HG03045 (cell line): ENCODE measurements around the gene TAB2.

Experiments used
- ATAC-seq: cut with Tn5 transposase; IDR thresholded peaks from one replicate; pipeline ENCODE4 v1.9.1; 2021; ENCODE audit warnings: mild to moderate bottlenecking, moderate library complexity; ENCODE audit not compliant: unreplicated experiment

TAB2 gene

DNA sequence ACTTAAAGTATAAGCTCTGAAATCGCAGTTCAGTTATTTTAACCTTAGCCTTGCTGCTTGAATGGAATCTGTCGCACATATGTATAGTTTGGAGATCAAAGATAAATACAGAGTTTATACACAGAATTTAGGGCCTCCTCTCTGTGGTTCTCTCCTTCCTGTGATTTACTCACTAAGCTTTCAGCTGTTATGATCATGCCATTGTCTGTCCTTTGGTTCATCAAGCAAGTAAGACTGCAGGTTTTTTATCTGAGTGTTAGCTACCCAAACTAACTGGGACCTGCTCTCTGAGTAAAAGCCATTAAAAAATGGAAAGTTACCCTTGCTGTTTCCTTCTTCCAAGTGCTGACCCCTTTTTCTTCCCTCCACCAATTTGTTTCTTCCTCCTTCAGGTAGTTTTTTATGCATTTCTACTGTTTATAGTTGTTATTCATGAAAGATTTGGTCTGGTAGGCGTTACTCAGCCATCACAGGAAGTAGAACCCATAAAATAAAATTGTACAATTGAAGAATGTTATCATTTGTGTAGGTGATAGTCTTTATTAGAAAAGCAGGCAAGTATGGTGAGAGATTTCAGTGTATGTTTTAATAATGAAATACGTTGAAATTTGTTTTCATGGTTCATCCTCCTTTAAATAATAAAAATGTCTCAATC, 48.9 kb downstream of the TAB2 start:
- ATAC-seq = no peak

GRCh38 chr6:149368065-149368464, 50.6 kb downstream of the TAB2 start:
- ATAC-seq = no peak

GRCh38 chr6:149371154-149371553, 53.6 kb downstream of the TAB2 start:
- ATAC-seq = no peak

- ATAC-seq = no peak
Observed at GRCh38 chr6:149372062-149372461, 54.5 kb downstream of the TAB2 start.

DNA sequence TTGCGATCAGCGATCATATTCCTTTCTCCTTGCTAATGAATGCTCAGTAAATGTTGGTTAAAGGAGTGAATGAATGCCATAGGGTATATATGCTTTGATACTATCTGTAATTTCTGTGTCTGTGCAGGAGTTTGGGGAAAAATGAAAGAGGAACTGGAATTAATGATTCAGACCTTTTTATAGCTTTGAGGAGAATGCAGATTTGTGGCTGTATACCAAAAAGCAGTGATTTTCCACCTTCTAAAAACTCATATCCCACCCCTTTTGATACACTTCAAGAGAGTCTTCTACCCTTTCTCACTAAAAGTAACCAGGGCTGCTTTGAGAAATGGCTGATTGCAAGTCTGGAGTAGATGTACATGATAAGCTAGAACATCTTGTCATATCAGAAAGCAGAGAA, 56.0 kb downstream of the TAB2 start:
- no peak for ATAC-seq

GRCh38 chr6:149379977-149380376, 62.5 kb downstream of the TAB2 start:
- ATAC-seq = no peak

DNA sequence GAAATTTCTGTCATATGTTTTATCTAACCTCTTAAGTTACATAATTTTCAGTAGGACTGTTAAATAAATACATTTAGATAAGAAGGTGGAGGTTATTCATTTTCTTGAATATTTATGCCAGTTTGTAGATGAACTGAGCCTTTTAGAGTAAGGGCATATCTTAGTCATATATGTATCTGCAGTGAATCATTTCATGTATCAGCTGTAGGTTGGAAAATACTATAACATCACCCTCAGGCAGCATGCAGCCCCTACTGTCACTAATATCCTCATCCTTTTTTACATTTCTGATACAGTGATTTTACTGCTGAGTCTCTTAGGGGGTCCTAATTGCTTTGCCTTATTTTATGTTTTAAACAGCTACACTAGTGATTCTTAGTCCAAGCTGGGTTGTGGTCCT, 63.0 kb downstream of the TAB2 start:
- ATAC-seq = no peak

GRCh38 chr6:149383371-149383770, 65.9 kb downstream of the TAB2 start:
- no peak for ATAC-seq

- no peak for ATAC-seq
Observed at GRCh38 chr6:149384464-149384863, 67.0 kb downstream of the TAB2 start.

- ATAC-seq = no peak
Observed at GRCh38 chr6:149385998-149386646, 68.6 kb downstream of the TAB2 start.

GRCh38 chr6:149387779-149388512, 70.4 kb downstream of the TAB2 start:
- no peak for ATAC-seq

DNA sequence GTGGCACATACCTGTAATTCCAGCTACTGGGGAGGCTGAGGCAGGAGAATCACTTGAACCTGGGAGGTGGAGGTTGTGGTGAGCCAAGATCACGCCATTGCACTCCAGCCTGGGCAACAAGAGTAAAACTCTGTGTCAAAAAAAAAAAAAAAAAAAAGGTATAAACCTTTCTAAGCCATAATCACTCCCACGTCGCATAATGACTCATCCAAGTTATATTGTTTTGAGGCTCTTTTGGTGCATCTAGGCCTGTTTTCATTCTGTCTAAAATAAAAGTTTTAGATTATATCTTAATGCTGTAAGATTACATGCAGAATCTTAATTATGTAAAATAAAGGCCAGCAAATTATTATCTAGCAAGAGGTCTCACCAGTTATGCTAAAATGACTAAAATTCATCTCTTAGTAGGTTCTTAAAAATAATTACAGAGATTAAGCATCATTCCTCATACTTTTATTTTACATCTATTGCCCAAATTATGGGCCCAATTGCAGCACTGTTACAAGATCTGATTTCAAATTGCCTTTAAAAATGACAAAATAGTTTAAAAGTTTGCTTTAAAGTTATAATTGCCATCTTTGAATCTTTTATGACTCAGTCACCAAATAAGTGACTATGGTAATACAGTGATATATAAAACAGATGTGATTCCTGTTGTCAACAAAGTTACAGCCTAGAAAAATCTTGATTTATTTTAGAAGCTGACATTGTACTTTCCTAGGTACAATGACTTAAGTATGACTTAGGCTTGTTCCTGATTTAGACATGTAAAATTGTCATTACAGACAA, 72.2 kb downstream of the TAB2 start:
- no peak for ATAC-seq

DNA sequence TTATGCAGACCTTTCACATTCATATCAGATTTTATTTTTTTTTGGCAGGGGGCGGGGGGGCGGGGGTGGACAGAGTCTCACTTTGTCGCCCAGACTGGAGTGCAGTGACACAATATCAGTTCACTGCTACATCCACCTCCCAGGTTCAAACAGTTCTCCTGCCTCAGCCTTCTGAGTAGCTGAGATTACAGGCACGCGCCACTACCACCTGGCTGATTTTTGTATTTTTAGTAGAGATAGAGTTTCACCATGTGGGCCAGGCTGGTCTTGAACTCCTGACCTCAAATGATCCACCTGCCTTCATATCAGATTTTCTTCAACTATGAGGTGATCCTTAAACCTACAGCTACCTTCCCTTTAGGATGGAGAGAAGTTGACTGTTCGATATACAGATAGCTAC, 74.6 kb downstream of the TAB2 start:
- ATAC-seq = no peak

- no peak for ATAC-seq
Observed at GRCh38 chr6:149392535-149392934, 75.0 kb downstream of the TAB2 start.

- no peak for ATAC-seq
Observed at GRCh38 chr6:149393002-149393679, 75.6 kb downstream of the TAB2 start.

GRCh38 chr6:149395185-149395584, 77.7 kb downstream of the TAB2 start:
- ATAC-seq = no peak

- ATAC-seq = no peak
Observed at GRCh38 chr6:149397384-149397783, 79.9 kb downstream of the TAB2 start.

DNA sequence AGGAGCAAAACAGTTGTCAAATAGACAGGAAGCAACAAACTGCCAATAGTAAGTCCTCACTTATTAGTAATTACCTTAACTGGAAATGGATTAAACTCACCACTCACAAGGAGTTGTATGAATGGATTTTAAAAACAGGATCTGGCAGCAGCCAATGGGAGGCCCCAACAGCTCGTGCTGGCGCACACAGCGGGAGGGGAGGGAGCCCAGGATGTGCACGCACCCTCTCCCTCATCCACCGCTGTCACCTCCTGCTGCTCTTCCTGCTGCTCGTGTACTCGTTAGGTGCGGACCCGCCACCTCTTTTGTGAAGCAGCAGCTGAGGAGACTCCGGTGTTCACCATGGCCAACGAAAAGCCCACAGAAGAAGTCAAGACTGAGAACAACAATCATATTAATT, 82.5 kb downstream of the TAB2 start, which contains the start of gene SUMO4:
TSS of gene SUMO4 (plus strand) at position 213 of the 400 bp plus-strand sequence. CDS start at position 343, 130 bp downstream.
- no peak for ATAC-seq

GRCh38 chr6:149403534-149403933, 86.0 kb downstream of the TAB2 start:
- no peak for ATAC-seq
